Lower lobe of right lung (tissue), 2 donors: Measurements from ENCODE around the gene RELL1. TPM values are rescaled to one million over a fixed set of nuclear protein-coding genes. Genes with fewer than 3 reads are reported as not detected.

Source experiments
- ATAC-seq, 2 donors: fragments of 200-7000 bp; cut with Tn5 transposase; one replicate each; pipeline ENCODE4 v1.9.1; 2020 to 2022; ENCODE audit warnings: mild to moderate bottlenecking in 2 of 2, moderate library complexity in 2 of 2
- DNase-seq: peaks from one replicate; pipeline ENCODE4 v3.0.0-alpha.2; 2020
- H3K27ac ChIP-seq: fragments of 200-600 bp; one replicate; pipeline ENCODE4 v1.8.0; 2022
- H3K27me3 ChIP-seq: fragments of 200-600 bp; one replicate; pipeline ENCODE4 v1.8.0; 2022; ENCODE audit warnings: low read depth
- H3K36me3 ChIP-seq: fragments of 200-600 bp; one replicate; pipeline ENCODE4 v1.8.0; 2022; ENCODE audit warnings: mild to moderate bottlenecking
- H3K4me1 ChIP-seq: fragments of 200-600 bp; one replicate; pipeline ENCODE4 v1.8.0; 2022
- H3K4me3 ChIP-seq: fragments of 200-600 bp; one replicate; pipeline ENCODE4 v1.8.0; 2022; ENCODE audit warnings: mild to moderate bottlenecking
- H3K9me3 ChIP-seq: fragments of 200-600 bp; one replicate; pipeline ENCODE4 v1.8.0; 2022
- intact Hi-C: fragments of 100-400 bp; cut with DNase I; formaldehyde crosslinking; loops from one replicate; pipeline ENCODE4 v1.11.0; 2022
- total RNA-seq: library from RNA; stranded (reverse); fragmentation: NEBNext Ultra II Directional; extraction: Animal tissue kit (Norgen Biotek cat#: 25700); gene quantifications from one replicate; pipeline ENCODE4 v1.2.1, GENCODE V29; 2021
- TF ChIP-seq, protein P1 (sequence below): fragments of 200-600 bp; IDR thresholded peaks from one replicate; pipeline ENCODE4 v1.8.0; 2022; ENCODE audit warnings: antibody characterized with exemption, mild to moderate bottlenecking
- donor health status: DM: no; HTN: yes; CAD: no; lungs with severe emphysema.

Gene RELL1
- total RNA-seq, 1 donor from 2014 or later = 33.5 TPM

DNA sequence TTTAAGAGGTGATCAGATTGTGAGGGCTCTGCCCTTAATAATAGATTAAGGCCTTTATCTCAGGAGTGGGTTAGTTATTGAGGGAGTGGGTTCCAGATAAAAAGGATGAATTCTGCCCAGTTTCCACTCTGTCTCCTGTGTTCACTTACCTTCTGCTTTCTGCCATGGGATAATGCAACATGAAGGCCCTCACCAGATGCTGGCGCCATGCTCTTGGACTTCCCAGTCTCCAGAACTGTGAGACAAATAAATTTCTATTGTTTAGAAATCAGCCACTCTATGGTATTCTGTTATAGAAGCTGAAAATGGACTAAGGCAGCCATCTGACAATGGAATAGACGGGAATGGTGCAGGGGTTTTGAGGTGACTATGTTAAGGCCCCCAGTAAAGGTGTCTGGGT lies 6.9 kb upstream of the RELL1 start:
- Histone ChIP-seq H3K4me1 (no peaks in the 10 kb centered on the region), H3K9me3 (no peaks in the 10 kb centered on the region), H3K4me3 (no peak overlapping the region), H3K27ac (no peak overlapping the region), H3K27me3 (no peaks in the 10 kb centered on the region), H3K36me3 (no peaks in the 10 kb centered on the region)
- intact Hi-C loops = no loop called here
- TF ChIP-seq, protein P1, sequence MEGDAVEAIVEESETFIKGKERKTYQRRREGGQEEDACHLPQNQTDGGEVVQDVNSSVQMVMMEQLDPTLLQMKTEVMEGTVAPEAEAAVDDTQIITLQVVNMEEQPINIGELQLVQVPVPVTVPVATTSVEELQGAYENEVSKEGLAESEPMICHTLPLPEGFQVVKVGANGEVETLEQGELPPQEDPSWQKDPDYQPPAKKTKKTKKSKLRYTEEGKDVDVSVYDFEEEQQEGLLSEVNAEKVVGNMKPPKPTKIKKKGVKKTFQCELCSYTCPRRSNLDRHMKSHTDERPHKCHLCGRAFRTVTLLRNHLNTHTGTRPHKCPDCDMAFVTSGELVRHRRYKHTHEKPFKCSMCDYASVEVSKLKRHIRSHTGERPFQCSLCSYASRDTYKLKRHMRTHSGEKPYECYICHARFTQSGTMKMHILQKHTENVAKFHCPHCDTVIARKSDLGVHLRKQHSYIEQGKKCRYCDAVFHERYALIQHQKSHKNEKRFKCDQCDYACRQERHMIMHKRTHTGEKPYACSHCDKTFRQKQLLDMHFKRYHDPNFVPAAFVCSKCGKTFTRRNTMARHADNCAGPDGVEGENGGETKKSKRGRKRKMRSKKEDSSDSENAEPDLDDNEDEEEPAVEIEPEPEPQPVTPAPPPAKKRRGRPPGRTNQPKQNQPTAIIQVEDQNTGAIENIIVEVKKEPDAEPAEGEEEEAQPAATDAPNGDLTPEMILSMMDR = no peak
- DNase-seq (no peak), ATAC-seq (no peak)

DNA sequence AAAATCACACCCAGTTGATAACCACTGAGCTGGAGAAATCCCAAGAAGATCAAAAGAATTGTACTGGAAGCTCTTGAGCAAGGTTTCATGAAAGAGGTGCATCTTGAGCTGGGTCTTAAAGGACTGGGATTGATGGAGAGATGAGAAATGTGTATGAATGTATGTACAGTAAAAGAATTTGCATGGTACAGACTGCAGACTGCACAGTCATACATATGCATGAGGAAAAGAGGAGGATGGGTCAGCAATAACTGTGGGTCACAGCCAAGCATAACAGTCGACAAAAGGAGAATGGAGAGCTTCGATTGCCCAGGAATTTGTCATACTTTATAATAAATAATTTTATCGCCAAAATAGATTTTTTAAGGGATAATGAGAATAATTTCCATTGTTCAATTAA lies 4.8 kb upstream of the RELL1 start:
- intact Hi-C loops = no loop called here
- Histone ChIP-seq H3K27ac (no peak overlapping the region), H3K4me1 (peaks cover 10% of the 10 kb centered on the region), H3K27me3 (no peaks in the 10 kb centered on the region), H3K9me3 (no peaks in the 10 kb centered on the region), H3K36me3 (no peaks in the 10 kb centered on the region), H3K4me3 (no peak overlapping the region)
- TF ChIP-seq, protein P1 = no peak
- no peak for ATAC-seq
- DNase-seq = no peak

DNA sequence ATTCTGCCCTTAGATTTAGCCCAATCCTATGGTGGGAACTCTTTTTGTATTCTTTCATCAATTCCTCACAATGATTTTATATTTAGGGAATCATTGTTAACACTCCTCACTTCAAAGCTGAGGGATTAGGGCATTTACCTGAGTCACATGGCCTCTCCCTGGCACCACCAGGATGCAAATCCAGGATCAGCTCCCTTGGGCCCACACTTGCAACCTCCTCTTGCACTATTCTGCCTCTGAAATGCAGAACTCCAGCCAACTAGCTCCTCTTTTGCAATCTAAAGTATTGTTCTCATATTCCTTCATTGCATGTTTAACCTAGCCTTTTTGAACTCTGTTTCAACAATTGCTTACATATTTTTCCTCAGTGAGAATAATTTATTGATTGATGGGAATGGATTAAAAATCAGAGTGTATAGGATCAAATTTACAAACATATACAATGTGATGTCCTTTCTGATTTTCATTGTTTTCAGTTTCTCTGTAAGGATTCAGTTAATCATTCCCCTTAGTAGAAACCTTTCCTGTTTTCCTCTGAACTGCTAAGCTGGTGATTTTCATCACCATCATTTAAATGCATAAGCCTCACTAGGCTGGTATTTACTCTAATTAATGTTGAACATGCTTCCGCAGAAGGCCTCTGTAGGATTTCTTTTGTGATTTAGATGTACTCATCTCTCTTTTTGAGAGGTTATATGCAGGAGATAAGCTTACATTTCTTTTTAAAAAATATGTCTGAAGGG lies 3.3 kb upstream of the RELL1 start:
- Histone ChIP-seq H3K27ac (no peak overlapping the region), H3K36me3 (no peaks in the 10 kb centered on the region), H3K9me3 (no peaks in the 10 kb centered on the region), H3K4me1 (peaks cover 17% of the 10 kb centered on the region), H3K27me3 (no peaks in the 10 kb centered on the region), H3K4me3 (no peak overlapping the region)
- ATAC-seq (no peak), DNase-seq (no peak)
- intact Hi-C loops = no loop called here
- TF ChIP-seq, protein P1 = no peak

DNA sequence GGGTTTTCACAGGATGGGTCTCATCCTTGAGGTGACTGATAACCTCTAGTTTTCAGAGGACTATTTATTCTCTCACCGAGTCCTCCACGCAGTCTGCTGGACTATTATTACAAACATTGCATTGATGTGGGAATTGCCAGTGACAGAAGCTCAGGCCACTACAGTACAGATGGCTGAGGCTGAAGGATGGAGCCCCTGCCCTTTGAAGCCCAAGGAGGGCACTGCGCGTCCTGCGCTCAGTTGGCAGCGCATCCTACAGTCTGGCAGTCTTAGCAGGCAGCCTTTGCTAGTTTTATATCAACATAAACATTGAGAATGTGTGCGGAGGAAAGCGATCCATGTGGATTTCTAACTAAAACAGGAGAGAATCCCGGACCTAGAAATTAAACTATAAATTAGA lies 1.5 kb upstream of the RELL1 start:
- no peak overlapping the region for H3K4me3 ChIP-seq
- no peaks in the 10 kb centered on the region for H3K36me3 ChIP-seq
- intact Hi-C loops = no loop called here
- DNase-seq (no peak), ATAC-seq (no peak)
- TF ChIP-seq, protein P1 = no peak
- H3K9me3 ChIP-seq = no peaks in the 10 kb centered on the region
- peaks cover 33% of the 10 kb centered on the region for H3K4me1 ChIP-seq
- no peak overlapping the region for H3K27ac ChIP-seq
- no peaks in the 10 kb centered on the region for H3K27me3 ChIP-seq

DNA sequence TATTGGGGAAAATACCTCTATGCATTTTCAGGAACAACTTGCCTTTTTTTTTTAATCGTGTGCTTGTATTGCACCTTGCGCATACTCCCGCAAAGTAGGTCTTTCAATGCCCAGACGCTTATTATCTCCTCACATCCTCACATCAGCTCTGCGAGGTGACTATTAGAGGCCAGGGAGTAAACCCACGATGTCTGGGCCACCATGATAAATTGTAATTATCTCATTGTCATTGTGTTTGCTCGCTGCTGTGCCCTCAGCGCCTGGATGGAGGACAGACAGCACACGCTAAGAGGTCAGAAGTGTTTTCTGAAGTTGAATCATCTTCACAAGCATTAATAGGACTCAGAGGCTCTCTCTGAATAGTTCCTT lies 1.0 kb upstream of the RELL1 start:
- TF ChIP-seq, protein P1 = no peak
- H3K36me3 ChIP-seq = no peaks in the 10 kb centered on the region
- DNase-seq (no peak), ATAC-seq (no peak)
- intact Hi-C loops = no loop called here
- H3K4me1 ChIP-seq = peaks cover 36% of the 10 kb centered on the region
- no peaks in the 10 kb centered on the region for H3K9me3 ChIP-seq
- H3K27me3 ChIP-seq = no peaks in the 10 kb centered on the region
- peak overlapping the region; percentile 98 for H3K4me3 ChIP-seq
- peak overlapping the region; percentile 85 for H3K27ac ChIP-seq
